ENCODE results near the gene MMP24OS.
A peak's percentile ranks its signal among the peaks of the same experiment; 100 is the strongest.

The MMP24OS gene

DNA sequence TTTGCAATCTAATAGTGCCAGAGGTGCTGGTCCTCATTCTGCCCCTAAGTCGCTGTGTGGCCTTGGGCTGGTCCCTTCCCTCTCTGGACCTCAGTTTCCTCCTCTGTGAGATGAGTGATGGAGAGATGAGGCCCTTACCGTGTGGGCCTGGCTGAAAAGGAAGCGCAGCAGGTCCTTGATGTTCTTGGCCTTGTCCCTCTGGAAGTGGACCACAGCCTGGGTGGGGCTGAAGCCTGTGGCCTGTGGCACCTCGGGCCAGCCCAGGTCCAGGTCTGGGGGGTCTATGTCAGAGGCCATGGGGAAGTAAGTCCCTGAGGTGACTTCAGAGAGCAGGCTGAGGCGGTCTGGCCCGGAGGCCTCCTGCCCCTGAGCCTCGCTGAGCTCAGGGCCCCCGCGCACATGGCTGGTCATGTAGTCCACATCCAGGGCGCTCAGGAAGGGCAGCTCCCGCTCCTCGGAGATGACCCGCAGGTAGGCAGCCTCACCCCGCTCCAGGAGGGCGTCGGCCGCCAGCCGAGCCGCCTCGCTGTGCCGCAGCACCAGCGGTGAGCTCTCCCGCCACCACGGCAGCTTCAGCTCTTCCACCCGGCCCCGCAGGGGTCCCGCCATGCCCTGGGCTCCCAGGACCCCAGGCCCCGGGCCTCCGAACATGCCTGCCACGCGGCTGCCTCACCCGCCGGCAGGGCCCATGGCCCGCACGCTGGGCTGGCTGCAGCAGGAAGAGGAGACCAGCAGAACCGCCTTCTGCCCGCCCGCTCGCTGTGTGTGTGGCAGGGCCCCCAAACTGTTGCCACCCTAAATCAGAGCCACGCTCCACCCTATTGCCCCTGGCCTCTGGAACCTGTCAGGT lies 14.0 kb upstream of the MMP24OS start, which contains the start of gene FAM83C:
Gene FAM83C, minus strand, starts transcription at position 772 of the 850 bp plus-strand sequence. Its CDS starts 121 bp downstream, at position 651.
- no peak for DNase-seq (ENCODE audit: low spot score)

DNA sequence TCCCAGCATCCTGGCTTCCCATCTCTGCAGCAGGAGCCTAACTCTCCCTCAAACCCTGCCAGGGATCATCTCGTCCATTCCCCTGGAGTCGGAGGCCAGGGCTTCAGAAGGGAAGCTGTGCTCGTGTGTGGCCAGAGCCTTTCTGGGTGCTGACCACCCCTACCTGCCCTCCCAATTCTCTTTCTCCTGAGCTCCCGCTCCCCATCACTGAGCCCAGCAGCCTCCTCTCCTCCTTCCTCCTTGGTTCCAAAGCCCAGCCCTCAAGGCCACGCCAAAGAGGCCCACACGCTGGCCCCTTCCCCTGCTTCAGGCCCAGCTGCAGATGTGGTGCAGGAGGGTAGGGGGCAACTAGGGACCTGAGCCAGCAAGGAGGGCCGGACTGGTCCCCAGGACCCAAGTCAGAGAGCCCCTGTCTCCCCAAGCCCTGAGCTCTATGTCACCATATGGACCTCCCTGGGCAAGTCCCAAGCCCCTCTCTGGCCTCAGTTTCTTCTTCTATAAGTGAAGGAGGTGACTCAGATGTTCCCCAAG lies 13.0 kb upstream of the MMP24OS start:
- DNase-seq (ENCODE audit: low spot score): no peak

DNA sequence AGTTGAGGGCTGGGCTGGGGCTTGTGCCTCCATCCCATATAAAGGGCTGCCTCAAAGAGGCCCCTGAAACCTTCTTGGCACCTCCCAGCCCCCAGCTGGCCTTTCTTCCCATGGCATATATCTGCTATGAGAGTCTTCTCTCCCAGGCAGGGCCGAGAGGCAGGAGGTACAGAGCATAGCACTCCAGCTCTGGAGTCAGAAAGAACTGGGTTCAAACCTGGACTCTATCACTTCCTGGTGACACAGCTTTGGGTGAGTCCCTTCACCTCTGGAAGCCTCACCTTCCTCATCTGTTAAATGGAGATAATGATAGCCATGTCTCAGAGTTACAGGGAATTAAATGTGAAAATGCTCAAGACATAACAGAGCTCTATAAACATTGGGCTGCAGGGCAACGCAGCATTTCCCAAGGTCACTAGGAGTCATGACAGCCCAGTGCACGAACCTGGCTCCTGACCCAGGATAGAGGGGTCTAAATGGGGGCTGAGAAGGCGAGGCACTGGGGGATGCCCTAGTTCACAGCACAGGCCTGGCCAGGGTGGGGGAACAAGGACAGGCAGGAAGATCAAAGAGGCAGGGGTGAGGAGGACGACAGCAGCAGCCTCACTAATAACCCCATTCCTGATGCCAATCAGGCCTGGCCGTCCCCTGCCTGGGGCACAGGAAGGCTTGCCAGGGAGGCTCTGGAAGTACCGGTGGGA lies 12.4 kb upstream of the MMP24OS start:
- DNase-seq (ENCODE audit: low spot score): no peak

DNA sequence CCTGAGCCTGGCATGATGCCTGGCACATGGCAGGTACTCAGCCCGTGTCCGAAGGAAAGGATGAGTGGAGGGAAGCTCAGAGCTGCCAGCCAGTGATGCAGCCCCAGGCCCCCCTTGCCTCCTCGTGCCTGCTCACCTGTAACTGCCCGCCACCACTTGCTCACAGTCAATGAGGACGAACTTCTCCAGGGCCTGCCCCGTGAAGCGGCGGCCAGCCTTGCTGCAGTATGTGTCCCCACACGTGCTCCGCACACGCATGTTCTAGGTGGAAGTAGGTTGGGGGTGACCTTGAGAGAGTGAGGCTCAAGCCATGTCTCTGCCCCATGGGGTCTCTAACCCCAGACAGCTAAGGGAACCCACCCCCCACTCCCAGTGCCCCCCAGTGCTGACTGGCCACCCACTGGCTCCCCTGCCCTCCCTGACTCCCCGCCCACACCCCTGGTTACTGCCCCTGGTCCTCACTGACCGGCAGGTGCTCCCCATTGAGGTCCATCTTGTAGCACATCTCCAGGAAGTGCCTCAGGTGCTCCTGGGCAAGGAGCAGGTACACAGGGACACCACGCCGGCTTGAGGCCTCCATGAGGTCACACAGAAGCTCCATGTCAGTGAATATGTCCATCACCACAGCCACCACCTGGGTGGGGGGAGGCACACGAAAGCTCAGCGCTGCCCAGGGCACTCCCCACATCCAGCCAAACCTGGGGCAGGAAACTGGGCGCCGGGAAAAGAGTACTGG lies 10.6 kb upstream of the MMP24OS start:
- no peak for DNase-seq (ENCODE audit: low spot score)

DNA sequence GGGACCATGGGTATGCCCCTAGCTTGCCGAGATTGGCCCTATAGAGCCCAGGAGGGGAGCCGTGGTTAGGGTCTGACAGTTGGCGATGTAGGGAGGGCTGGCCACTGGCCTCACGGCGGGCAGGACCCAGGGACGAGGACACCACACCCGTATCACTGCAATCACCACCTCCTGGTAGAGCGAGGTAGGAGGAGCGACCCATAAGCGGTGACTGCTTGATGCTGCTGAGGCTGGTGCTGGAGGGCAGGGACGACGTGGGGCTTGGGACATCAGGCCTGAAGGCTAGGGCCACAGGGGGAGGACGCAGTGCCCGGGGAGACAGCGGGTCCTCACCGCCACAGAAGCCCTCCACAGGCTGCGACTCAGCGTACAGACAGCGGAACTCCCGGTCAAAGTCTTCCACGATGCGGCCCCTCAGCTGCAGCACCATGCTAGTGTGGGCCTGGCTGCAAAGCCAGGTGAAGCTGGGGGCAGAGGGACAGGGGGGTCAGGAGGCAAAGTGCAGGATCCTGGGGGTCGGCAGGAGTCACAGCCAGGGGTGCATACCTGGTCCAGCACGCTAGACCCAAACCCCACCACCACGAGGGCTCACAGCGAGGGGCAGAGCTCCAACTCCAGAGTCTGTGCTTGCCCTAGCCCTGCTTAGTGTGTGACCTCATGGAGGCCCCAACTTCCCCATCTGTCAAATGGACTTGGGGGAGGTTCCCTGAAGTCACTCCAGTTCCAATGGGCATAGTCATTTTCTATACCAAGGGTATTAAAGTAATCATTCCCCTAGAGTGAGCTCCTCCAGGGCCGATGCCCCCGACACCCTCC lies 9.8 kb upstream of the MMP24OS start:
- DNase-seq (ENCODE audit: low spot score): no peak

DNA sequence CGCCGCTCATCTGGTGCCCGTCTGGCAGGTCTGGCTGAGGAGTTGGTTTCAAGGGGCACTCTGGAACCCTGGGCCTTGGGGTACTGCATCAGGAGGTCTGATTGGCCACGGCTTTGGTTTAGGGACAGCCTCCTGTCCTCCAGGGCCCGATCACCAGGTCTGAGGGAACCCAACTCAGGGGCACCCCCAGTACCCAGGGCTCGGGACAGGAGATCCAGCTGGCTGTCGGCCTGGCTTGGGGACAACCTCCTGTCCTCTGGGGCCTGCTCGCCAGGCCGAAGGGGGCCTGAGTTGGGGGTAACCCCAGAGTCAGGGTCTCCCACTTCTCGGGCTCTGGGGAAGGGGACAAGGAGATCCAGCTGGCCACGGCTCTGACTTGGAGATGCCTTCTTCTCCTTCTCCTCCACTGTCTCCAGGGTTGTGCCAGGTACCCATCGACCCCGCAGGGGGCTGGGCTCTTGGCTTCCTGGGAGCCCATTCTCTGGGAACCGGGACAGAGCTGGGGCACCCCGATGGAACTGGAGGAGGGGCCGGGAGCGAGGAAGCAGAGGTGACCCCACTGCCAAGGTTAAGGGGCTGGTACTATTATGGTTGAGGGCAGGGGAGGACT lies 9.1 kb upstream of the MMP24OS start:
- DNase-seq (ENCODE audit: low spot score): no peak

DNA sequence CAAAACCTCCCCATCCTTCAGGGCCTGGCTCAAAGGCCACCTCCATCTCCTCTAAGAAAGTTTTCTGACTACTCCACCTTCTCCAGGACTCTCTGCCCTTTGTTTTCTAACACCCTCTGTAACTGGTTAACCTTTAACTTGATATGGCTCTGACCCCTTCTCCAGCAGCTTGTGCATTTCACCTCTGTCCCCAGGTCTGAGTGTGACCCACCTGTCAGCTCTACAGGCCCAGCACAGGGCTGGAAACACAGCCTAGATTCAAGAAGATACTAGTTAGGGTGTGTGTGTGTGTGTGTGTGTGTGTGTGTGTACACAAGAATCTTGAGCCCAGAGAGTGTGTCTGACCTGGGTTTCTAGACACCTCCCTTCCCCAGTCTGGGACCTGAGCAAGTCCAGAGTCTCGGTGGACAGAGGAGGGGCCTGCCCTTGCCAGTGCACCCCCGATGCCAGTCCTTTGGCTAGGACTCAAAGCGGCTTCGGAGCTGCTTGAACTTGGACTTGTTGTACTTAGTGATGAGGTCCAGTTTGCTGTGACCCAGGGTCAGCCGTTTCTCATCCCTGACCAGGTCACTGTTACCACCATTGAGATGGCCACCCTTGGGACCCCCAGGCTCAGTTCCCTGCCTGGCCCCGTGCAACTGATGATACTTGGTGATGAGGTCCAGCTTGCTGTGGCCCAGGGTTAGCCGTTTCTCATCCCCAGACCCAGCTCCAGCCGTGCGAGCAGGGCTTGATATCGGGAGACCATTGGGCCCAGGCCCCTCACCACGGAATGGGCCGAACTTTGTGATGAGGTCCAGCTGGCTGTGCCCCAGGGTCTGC lies 8.4 kb upstream of the MMP24OS start:
- DNase-seq (ENCODE audit: low spot score): no peak

DNA sequence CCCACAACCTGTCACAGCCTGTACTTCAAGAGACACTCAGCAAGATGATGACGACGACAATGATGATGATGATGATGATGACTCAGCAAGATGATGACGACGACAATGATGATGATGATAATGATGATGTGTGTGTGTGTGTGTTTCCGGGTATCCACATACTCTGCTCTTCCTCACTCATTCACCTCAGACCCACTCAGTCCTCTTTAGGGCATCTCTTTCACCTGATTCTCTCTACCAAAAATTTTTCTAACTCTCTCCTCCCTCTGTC lies 7.8 kb upstream of the MMP24OS start:
- no peak for DNase-seq (ENCODE audit: low spot score)

DNA sequence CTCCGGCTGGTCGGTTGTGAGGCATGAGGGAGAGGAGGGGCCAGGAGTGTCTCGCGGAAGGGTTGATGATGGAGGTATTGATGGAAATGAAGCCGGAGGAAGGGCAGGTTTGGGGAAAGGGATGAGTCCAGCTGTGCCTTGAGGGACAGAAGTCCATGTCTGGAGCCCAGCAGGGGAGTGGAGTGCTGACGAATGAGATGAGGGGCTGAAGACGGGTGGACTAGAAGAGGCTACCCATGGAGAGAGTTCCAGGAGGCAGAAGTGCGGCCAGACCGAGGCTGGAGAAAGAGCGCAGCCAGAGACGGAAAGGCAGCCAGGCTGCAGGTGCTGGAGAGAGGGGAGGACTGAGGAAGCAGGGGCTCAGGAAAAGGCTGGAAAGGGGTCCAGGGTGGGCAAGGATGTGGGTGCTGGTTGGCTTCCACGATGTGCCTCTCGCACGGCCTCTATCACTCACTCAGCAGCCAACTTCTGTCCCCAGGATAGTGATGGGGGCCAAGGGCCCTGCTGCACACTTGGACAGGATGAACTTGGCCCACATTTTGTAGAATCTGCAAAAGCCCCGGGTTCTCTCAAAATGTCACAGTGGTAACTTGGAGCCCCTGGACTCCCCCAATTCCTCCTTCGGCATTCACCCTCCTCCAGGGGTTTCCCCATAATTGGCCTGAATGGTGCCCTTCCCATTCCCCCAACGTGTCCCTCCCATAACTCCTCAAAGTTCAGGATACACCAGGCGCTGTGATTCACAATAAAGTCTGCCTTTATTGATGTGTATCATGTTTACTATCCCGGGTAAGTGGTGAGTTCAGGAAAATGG lies 7.3 kb upstream of the MMP24OS start:
- no peak for DNase-seq (ENCODE audit: low spot score)

DNA sequence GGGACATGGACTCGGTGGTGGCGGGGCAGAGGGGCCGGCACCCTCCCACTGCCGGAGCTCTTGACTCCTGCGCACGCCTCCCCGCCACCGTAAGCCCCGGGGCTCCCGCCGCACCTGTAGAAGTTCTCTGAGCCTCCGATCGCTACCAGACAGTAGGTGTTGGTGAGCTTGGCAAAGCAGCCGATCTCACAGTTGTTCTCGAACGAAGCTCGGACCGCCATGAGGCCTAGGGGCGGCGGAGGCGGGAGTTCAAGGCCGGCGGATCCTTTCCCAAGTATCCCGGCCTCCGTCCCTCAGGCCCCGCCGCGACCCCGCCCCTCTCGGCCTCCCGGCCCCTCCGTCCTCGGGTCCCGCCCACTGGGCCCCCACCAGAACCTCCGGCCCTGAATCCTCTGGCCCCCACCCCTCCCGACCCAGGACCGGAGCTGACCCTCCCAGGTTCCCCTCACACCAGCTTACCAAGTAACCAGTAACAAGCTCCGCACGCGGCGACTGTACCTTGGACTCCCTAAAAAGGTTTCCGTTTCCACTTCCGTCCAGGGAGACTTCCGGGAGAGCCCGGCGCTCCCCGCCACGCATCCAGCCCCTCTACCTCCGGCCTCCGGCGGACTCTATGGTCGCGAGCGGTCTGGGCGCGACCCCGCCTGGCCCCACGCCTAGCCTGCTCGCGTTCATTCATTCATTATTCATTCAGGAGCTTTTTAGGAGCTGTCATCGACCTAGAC lies 6.5 kb upstream of the MMP24OS start, which contains the start of gene EIF6:
Gene EIF6, minus strand, starts transcription at position 506 of the 725 bp plus-strand sequence. Its CDS starts 285 bp downstream, at position 221.
- DNase-seq (ENCODE audit: low spot score): peak; percentile 87

DNA sequence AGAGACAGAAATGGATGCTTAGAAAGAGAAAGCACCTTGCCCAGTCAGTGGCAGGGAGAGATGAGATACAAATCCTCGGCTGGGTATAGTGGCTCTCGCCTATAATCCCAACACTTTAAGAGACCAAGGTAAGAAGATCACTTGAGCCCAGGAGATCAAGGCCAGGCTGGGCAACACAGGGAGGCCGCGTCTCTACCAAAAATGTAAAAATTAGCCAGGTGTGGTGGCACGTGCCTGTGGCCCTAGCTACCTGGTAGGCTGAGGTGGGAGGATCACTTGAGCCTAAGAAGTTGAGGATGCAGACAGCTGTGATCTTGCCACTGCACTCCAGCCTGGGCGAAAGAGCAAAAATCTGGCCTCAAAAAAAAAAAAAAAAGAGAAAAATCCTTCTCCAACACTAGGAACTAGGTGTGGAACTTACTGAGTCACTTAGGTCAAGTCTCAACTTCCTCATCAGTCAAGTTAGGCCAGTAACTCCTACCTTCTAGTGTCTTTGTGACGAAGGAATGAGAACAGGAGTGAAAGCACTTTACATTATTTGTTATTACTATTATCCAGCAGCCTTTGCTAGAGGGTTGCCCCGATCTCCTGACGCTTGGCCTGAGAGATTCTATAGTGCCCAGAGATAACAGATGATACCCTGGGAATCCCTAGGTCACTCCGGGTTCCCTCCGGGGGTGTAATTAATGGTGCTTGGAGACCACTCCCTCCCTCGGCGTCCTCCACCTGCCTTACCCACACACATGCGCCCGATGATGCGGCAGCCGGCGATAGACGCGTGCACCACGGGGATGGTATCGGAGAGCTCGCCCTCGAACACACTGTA lies 5.7 kb upstream of the MMP24OS start:
- DNase-seq (ENCODE audit: low spot score): no peak

DNA sequence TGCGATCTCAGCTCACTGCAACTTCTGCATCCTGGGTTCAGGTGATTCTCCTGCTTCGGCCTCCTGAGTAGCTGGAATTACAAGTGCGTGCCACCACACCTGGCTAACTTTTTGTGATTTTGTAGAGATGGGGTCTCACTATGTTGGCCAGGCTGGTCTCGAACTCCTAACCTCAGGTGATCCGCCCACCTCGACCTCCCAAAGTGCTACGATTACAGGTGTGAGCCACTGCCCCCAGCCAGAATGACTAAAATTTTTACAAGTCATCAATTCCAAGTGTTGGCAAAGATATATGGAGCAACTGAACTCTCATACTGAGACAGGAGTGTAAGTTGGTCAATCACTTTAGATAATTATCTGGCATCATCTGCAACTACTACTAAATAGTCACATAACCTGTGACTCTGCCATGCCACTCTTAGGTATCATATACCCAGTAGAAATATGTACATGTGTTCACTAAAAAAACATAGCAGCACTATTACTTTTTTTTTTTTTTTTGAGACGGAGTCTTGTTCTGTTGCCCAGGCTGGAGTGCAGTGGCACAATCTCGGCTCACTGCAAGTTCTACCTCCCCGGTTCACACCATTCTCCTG lies 3.7 kb upstream of the MMP24OS start:
- DNase-seq (ENCODE audit: low spot score): no peak

DNA sequence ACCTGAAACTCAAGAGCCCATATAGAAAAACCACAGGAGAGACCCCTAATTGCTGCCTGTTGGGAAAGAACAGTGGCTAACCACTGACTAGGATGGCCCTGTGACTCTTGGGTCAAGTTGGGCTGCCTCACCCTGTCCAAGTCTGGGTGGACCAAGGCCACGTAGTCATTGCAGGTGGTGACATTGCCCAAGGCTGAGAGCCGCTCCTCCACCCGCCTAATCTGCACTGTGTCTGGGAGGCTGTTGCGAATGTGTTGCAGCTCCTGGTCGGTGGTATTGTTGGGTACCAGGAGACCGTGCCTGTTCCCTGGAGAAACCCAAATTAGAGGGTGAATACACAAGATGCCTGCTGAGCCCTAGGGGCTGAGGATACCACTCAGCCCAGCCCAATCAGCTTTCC lies 2.6 kb upstream of the MMP24OS start:
- no peak for DNase-seq (ENCODE audit: low spot score)

DNA sequence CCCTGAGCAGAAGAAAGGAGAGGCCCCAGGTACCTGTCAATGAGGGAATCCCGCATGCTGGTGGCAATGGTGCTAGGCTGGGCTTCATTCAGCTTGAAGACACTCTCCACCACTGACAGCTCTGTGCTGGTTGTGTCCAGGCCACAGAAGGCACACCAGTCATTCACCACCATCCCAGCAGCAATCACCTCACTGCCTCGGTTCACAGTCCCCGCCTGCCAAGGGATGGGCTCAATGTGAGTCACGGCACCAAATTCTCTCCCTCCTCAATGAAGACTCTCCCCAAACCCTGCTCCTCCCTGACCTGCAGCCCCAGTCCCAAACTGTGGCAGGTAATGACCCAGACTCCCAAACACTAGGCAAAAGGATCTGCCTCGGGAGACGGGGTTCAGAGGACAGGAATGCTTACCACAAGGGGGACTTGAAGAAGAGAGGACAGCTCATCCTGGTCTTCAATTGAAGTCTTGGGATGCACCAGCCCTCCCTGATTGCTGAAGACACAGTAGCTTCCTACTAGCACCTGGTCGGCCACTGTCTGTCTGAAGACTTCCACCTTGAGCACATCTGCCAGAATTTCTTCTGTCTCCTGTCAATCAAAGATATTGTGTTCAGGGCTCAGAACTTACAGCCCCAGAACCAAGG lies 1.7 kb upstream of the MMP24OS start:
- no peak for DNase-seq (ENCODE audit: low spot score)

DNA sequence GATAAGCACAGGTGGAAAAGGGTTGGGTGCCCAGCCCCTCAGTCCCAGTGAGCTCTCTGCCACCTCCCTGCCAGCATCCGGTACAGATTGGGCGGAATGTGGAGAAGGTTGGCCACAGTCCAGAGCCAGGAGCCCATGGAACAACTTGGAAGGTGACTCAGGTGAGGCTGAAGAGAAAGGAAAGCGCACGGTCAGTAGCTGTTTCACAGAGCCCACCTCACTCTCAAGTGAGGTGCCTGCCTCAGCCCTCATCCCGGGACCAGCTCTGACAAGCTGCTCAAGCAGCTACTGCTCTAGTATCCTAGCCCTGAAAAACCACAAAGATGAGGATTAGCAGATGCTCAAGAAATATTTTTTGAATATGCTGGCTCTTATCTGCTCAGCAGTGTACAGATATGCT lies 1.1 kb upstream of the MMP24OS start:
- no peak for DNase-seq (ENCODE audit: low spot score)

DNA sequence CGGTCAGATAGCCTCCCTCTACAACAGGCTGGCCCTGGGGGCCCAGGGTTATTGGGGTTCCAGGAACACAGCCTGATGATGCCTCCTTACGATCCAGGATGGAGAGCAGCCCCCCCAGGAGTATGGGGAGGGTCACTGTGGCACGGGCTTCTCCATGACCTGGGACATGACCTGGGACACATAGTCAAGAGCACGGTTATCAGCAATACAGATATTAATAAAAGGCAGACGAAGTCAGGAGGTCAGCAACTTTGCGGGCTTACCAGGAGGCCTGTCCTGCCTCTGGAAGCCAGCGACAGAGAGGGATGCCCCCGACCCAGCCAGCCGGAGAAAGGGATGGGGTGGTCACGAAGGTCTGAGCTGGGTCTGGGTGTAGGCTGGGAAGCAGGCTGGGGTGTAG lies 795 bp downstream of the MMP24OS start:
- DNase-seq (ENCODE audit: low spot score): no peak

DNA sequence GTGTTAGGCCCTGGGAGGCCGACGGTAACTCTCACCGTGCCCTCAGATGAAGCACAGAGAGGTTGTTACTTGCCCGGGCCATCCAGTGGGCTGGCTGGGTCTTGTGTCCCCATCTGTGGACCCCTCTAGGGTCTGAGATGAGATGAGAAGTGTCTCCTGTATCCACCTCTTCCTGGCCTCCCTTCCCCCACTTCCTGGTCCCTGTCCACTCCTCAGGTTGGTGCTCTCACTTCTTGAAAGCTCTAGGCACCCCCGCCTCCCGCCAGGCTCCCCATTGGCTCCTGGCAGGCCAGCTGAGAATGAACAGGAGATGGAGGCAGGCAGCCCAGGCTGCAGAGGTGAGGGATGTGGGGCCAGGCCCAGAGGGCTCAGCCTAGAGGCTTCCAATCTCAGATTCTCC lies 1.5 kb downstream of the MMP24OS start:
- no peak for DNase-seq (ENCODE audit: low spot score)

Data from COLO829 (cell line).